HG02763 (cell line): ENCODE measurements around the gene CCDC88C.

ENCODE experiments used
- ATAC-seq: cut with Tn5 transposase; IDR thresholded peaks from one replicate; pipeline ENCODE4 v1.9.1; 2021; ENCODE audit warnings: mild to moderate bottlenecking, moderate library complexity; ENCODE audit not compliant: unreplicated experiment

Gene CCDC88C

DNA sequence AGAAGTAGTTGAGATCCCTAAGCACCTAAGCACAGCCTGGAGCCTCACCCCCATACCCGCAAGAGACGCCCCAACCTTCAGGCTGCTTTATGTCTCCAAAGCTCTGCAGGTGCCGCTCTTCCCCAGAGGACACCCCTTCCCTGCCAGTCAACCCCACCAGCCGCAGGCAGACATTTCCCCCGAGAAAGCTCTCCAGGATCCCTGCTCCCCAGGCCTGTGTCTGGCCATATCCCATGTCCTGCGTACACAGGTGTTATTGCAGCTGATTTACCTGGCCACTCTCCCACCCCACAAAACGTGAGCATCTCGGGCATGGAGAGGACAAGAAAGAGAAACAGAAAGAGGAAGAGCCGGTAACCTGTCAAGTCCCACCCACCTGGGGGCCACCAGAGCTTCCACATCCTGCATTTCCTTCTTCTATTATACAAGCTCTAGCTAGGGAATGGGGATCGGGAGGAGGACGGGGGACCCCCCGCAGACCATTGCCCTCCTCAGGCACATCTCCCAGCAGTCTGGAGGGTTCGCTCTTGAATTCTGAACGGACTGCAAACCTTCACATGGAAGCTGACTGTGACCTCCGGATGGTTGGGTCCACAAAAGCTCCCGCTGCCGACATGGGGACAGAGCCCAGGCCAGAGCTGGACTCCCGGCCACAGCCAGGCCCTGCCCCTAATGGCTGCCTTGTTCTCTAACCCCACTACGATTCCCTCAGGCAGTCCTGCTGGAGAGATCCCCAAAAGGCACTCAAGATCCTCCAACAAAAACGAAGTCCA is 17.6 kb downstream of the CCDC88C start:
- no peak for ATAC-seq

DNA sequence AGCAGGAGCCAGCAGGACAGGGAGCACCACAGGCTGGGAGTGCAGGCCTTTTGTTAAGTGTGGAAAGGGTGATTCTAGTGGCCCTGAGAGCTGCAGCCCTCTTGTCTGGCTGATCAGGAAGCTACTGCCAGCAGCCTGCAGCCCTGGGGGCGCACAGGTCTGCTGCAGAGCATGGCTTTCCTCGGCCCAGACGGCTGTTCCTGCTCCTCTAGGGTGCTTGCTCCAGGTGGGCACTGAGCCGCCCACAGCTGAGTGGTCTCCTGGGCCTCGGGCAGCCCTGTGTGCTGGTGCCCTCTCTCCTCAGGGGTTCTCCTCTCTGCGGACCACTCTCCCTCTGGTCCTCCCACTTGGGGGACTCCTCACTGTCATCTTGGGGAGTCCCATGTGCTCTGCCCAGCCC is 18.9 kb downstream of the CCDC88C start:
- no peak for ATAC-seq

DNA sequence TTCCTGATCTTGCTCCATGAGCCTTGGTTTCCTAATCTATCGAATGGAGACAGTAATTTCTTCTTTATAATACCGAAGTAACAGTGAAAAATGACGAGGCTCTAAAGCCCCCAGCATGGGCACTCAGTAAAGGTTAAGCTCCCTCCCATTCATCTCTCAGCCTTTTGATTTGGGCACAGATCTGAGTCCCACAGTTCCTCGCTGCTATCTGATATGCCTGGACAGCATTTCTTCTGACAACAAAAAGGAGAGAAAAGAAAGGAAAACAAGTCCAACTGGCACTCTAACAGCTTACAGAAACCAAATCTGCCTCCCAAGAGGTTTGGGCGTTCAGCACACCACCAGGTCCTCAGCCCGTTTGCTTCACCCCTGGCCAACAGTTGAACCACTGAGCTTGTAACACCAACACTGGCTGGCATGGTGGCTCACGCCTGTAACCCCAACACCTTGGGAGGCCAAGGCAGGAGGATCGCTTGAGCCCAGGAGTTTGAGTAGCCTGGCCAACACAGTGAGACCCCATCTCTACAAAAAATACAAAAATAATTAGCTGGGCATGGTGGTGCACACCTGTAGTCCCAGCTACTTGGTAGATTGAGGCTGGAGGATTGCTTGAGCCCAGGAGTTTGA is 19.5 kb downstream of the CCDC88C start:
- ATAC-seq: no peak

DNA sequence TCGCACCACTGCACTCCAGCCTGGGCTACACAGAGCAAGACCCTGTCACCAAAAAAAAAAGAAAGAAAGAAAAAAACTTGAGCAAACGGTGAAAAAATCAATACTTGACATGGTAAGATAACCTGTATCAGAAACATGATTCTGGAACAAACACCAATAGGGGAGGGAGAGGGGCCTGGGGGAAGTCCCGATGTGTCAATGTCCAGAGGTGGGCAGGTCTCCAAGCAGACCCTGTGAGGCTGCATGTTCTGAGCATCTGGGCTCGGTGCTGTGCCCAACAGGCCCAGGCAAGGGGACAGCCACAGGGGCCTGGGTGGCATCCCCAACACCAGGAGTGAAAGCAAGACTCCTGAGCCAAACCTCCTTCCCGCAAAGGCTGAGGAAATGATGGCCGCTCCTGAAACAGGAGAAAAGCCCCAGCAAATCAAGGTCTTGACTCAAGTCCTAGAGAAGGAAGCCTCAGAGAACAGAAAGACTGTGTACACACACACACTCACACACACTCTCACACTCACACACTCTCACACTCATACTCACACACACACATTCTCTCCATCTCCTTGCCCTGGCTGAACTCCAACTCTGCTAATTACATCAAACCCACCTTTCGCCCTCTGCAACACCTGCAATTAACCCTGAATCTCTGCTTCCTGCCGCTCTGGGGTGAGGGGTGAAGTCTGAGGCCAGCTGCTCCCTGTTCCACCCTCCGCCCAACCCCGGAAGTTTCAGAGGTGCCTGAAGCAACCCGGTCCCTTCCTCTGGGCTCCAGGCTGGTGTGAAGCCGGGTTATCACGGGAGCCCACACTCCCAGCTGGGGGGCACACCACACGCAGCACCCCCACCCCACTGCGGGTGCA is 20.4 kb downstream of the CCDC88C start:
- ATAC-seq: peak; percentile 51

DNA sequence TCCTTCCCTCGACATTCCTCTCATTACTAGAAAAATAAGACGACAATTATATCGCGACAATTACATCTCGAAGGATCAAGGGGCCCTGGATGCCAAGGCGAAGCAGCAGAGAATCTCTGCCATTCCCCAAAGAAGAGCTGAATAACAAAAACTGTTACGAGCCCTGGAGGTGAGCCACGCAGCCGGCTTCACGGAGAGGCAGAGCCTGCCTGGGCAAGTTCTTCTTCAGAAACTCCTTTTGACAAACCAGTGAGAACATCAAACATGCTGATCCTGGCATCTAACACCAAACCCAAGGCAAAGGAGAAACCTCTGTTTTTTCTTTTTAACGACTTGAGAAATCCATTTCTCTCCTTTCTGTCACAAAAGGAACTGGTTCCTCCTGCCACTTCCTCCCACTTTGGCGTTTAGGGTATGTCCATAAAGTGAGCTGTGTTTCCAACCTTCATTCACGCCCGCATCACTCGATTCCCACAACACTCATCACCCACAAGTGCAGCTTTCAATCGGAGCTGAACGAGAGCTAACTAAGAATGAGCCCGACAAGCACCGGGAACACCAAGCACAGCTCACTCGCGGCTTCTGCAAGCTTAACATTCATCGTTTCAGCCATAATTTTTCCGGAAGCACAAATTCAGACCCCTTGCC is 21.5 kb downstream of the CCDC88C start:
- no peak for ATAC-seq

DNA sequence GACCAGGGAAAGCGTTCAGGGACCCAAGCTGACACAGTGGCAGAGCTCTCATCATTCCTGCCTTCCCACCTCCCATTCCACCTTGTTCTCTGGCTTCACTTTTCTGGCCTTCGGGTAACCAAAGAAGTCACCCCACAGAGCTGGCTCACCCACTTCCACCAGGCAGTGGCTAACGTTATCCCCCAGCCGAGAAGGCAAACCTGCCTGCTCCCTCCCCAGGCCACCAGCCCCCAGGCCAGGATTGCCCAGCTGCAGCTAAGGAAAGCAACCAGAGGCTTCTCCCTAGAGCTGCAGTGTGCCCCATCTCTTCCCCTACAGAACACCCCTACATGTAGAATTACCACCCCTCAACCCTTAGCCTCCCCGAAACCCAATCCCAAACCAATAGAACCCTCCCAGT is 22.2 kb downstream of the CCDC88C start:
- ATAC-seq: no peak

DNA sequence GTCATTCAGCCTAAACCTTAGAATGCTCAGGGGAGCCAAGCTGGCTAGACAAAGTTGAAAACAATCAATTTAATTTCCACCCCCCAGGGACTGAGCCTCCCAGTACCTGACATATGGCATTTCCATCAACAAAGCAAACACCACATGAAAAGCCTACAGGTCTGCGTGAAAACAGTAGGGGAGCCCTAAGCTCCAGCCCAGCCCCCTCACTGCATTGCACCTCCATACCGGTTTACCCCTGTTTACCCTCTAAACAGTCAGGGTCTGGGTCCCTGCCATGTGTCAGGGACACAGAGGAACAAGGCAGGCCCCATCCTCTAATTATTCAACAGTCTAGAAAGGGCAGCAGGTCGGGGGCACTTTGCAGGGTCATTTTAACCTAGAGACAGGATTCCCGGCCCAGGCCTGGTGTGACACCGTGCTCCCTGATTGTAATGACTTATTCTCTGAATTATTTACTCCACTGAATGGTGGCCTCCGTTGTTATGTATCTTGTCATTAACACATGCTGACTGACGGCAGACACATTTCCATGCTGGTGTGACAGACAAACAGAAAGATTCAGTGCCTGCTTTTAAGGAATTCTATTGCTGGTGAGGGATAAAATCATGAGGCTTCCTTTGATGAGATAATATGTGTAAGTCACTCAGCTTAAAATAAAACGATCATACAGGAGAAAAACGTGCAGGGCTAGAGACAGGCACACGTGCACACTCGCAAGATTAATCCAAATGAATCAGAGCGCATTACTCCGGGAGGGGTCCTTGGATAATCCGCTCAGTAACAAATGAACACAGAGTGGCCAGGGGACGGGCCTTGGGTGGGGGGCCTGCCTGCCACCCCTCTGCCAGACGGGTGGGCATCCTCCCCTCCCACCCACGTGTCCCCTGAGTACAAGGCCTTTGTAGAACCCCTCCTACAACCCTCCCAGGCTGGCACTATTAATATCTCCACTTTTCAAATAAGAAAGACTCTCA is 23.2 kb downstream of the CCDC88C start:
- no peak for ATAC-seq

DNA sequence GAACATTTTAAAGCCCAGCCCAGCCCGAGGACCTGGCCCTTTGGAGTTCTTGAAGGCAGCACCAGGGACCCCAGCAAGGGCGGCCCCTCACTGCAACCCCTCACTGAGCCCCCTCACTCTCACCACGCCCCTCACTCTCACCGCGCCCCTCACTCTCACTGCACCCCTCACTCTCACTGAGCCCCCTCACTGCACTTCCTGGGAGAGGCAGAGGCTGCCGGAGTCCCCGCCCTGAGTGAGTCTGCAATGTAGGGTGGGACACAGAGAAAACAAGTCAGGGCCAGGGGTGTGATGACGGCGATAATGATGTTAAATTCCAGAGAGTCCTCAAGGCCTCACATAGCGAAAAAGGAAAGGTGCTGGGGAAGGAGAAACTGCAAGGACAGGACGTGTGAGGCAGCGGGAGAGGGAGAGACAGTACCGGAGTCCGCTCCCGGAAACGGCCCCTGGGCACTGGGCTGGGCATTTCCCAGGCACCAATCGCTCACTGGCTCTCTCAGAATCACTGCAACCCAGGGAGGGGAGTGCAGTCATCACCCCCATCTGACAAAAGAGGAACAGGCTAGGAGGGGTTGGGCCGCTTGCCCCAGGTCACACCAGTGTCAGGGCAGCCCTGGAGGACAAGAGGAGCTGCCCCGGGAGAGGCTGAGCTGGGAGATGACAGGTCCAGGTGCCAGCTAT is 24.9 kb downstream of the CCDC88C start:
- ATAC-seq: no peak

DNA sequence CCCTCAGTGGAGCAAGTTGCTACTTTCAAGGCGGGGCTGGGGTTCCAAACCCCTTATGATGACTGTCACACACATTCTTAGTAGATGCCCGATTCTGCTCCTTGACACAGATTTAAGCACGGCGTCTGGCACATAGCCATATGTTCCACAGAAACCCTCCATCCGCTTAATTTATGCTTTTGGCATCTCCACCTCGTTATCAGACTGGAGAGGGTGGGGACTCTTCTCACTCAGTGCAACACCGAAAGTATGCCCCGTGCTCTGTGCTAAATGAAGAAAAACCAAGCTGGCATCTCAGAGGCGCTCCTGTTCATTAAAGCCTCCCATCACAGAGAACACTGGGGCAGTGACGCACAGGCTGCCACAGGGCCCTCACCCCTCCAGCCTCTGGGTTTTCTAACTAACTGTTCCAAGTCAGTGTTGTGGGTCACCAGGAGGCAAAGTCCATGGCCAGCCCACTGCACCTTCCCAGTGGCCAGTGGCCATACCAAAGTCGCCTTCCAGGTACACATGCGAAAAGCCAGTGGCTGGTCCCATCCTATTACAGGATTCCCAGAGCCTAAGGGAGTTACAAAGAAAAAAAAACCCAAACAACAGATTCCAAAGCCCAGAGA is 27.3 kb downstream of the CCDC88C start:
- ATAC-seq: no peak

DNA sequence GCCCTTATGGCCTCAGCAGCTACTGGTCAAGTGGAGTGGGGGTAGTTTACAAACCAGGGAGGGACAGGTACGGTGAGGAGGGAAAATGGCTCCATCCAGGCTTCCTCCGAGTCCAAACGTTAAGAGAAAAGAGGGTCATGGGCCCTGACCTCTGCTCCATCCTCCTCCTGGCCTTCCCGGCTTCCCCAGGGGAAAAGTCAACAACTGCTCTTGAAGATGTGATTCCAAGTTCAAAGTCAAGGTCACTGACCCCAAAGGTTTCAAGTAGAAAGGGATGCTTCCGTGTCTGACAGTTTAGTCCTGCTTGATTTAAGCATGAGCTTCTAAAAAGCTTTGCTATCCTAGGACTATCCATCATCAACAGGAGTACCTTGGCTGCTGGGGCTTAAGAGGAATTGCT is 28.5 kb downstream of the CCDC88C start:
- ATAC-seq: no peak

DNA sequence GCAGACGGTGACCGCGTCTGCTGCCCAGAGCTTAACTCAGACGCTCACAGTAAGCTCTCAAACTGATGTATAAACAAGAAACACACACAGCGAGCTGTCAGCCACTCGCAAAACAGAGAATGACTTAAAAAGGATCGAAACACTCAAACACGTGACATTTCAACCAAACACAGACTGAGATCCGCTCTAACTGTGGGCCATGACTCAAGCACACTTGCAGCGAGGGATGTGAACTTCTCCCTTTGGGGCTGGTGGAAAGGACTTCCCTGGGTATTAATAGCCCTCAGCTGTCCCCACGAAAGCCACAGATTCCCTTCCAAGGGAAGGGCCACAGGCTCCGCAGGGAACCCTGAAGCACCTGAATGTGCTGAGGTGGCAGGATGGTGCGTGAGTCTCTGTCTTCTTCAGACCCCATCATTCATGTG is 29.1 kb downstream of the CCDC88C start:
- no peak for ATAC-seq

DNA sequence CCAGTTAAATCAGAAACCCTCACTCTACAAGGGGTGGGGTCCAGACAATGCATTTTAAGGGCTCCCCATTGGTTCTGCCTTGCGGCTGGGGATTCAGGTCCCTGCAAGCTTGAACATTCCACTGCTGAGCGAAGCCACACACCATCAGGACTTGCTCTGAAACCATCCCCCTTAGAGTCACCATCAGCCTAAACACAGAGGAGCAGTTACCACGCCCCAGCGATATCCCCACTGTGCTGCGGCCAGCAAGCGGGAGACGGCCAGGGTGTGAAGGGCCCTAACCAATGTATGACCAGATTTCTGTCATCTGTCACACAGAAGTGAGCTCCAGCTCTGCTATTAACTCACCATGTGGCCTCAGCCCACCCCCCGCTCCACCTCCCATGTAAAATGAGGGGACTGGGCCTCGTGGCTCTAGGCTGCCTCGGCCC is 29.7 kb downstream of the CCDC88C start:
- ATAC-seq: no peak

DNA sequence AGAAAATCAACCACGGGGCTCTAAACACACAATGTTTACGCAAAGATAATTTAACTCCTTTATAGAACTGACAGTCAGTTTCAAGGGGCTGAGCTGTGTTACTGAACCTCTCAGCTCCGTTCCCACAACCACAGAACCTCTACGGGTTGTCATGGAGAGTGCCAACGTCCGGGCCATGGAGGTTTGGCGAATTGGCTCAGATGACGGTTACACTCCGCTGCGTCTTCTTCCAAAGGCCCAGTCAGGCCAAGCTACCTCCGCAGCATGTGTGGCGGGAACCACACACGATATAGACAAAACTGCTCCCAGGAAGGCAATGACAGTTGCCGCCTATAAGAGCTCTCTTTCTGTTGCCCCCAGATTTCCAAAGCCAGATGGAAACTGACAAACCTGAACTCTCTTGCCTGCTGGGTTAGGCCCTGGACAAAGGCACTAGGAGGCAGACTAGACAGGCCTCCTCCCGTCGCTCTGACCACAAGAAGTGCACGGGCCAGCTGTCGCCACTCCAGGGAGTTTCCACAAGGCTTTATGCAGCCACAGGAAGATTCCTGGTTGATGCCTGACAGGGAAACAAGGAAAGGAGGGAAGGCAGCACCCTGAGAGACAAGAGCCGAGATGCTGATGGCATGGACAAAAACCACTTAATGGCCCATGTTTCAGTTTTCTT is 30.3 kb downstream of the CCDC88C start:
- no peak for ATAC-seq

DNA sequence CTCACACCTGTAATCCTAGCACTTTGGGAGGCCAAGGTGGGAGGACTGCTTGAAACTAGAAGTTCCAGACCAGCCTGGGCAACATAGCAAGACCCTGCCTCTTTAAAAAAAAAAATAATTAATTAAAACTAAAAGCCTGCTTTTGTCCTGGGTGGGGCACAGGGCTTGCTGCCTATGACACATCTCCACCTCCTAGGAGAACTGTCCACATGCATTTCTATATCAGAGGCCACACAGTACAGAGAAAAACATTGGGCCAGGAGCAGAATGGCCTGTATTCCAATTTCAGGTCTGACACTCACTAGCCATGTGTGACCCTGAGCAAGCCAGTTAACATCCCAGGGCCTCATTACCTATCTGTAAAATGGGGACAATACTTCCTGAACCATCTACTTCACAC is 31.9 kb downstream of the CCDC88C start:
- ATAC-seq: no peak

DNA sequence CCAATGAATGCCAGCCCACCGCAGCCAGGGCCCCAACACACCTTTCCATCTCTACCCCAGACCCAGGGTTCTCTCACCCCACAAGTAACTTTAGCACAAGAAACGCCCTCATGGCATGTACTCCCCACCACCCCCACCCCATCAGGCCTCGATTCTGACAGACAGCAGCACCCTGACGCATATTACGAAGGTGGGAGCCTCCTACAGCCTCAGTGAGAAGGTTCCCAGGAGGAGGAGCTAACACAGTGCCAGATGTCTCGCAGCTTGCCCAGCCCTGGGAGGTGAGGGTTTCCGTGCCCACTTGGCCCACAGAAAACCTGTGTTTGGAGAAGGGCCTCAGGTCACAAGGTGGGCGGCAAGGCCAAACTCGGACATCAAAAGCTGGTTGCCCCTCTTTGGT is 32.4 kb downstream of the CCDC88C start:
- ATAC-seq: no peak

DNA sequence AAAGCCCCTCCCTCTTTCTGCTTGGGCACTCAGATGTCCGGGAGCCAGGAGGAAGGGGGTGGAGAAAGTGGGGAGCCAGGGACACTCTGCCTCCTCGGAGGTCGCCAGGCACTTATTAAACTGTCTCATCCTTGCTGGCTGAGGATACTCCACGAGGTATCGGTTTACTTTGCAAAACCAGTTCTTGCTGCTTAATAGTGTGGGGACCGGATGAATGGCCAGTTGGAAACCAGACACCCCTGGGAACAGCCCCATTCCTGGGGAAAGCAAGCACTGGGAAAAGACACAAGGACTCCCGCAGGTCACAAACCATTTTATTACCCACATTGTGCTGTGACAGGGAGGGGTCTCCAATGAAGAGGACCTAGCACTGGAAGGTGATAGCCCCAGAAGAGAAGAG is 34.2 kb downstream of the CCDC88C start:
- ATAC-seq: no peak

DNA sequence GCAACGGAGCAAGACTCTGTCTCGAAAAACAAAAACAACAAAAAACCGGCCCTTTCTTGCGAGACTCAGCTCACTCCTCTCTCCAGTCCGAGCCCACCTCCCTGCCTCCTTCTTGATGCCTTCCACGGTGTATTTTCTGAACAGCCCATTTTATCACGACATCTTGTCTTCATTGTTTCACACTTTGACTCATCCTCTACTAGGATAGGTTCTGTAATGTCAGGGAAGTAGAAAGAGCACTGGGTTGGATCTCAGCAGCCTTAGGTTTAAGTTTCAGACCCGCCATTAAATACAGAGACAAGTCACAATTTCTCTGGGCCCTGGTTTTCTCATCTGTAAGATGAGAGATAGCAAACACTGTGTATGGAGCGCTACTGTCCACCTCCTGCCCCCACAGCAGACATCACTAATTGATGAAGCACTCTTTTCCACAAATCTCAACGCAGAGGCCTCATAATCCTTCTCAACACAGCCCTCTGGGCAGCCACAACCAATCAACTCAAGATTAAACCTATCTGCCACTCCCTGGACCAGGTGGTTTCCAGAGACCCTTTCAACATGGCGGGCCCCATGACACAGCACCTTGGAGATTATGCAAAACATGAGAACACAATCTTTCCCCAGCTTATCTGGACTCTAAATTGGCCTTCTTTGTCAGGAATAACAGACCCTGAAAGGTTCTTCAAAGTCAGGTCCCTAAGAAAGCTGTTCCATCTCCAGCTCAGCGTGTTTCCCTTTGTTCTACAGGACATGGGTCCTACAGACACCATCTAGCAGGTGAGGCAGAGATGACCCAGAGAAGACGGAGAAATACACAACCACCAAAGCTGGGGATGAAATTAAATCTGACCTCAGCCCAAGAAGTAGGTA is 35.6 kb downstream of the CCDC88C start:
- no peak for ATAC-seq
